Activated naive CD4-positive, alpha-beta T cell treated with anti-CD3 and anti-CD28 coated beads, Interleukin-2, amount 50 U/mL, for 16 hours (primary cell): Measurements from ENCODE around the gene HPRT1.
"Not testable (repeated sequence)": the region's sequence is repeated elsewhere in the genome, so short reads cannot be mapped to it uniquely, and the experiment has no call there.

Experiments
- DNase-seq: peaks from one replicate; pipeline ENCODE4 v3.0.0-alpha.2; 2020

HPRT1 gene, protein sequence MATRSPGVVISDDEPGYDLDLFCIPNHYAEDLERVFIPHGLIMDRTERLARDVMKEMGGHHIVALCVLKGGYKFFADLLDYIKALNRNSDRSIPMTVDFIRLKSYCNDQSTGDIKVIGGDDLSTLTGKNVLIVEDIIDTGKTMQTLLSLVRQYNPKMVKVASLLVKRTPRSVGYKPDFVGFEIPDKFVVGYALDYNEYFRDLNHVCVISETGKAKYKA

DNA sequence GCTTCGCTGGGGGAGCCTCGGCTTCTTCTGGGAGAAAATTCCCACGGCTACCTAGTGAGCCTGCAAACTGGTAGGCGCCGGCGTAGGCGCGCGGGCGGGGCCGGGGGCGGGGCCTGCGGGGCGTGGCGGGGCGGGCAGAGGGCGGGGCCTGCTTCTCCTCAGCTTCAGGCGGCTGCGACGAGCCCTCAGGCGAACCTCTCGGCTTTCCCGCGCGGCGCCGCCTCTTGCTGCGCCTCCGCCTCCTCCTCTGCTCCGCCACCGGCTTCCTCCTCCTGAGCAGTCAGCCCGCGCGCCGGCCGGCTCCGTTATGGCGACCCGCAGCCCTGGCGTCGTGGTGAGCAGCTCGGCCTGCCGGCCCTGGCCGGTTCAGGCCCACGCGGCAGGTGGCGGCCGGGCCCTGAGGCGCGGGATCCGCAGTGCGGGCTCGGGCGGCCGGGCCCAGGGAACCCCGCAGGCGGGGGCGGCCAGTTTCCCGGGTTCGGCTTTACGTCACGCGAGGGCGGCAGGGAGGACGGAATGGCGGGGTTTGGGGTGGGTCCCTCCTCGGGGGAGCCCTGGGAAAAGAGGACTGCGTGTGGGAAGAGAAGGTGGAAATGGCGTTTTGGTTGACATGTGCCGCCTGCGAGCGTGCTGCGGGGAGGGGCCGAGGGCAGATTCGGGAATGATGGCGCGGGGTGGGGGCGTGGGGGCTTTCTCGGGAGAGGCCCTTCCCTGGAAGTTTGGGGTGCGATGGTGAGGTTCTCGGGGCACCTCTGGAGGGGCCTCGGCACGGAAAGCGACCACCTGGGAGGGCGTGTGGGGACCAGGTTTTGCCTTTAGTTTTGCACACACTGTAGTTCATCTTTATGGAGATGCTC is at the start of gene HPRT1:
Gene HPRT1 (plus strand): TSS at position 161 of the 857 bp plus-strand sequence. CDS start 147 bp downstream, at position 308.
- peak; percentile 76 for DNase-seq

DNA sequence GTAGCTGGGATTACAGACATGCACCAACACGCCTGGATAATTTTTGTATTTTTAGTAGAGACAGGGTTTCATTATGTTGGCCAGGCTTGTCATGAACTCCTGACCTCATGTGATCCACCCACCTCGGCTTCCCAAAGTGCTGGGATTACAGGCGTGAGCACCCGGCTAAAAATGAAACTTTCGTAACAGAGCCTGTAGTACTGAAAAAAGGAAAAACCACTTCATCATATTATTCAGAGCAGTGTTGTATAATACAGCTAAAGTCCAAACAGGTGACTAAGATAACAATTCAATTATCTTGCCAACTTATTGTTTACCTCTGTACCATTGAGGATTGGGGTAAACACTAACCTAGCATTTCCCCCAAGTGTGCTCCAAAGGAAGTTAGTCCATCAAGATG is 43.9 kb upstream of the HPRT1 start:
- DNase-seq: no peak

DNA sequence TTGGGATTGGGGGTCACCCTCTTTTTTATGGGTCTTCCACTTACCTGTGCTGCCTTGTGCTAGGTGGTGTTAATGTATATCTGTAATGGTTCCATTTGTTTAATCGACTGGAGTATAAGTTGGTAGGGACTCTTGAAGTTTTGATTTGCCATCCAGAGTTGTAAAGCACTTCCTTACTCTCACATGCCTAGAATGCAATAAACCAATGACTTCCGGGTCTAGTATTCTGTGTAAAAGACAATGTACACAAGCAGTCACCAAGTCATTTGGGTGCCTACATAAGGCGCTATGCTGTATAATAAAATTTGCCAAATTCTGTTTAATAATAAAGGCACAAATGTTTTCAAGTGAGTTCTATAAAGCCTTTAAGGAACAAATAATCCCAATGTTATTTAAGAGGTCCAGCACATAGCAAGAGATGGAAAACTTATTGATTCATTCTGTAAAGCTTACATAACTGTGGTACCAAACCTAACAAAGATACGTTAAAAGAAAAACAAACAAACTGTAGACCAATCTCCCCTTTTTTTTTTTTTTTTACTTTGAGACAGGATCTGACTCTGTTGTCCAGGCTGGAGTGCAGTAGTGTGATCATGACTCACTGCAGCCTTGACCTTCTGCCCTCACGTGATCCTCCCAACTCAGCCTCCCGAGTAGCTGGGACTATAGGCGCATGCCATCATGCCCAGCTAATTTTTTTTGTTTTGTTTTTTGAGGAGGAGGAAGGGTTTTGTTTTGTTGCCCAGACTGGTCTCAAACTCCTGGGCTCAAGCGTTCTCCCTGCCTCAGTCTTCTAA is 41.5 kb upstream of the HPRT1 start:
- DNase-seq: no peak

DNA sequence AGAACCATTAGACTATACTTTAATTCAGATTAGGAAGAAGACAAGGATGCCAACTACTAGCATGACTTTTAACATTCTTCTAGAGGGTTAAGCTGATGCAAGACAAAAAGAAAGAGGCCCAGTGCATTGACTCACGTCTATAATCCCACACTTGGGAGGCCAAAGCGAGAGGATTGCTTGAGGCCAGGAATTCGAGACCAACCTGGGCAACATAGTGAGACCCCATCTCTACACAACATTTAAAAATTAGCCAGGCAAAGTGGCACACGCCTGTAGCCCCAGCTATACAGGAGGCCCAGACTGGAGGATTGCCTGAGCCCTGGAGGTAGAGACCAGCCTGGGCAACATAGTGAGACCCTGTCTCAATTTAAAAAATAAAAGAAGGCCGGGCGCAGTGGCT is 40.2 kb upstream of the HPRT1 start:
- no peak for DNase-seq

DNA sequence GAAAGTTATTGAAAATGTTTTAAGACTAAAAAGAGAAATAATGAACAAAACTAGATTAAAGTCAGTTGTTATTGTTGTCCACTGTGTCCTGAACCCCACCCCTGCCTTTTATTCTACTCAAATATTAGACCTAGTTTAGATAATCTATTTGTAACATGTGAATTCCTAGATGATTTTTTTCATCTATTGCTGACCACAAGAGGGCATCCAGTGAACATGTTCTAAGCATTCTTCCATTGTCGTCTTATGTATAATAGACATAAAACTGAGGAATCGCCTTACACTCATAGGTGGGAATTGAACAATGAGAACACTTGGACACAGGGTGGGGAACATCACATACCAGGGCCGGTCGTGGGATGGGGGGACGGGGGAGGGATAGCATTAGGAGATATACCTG is 36.4 kb upstream of the HPRT1 start:
- DNase-seq: no peak

DNA sequence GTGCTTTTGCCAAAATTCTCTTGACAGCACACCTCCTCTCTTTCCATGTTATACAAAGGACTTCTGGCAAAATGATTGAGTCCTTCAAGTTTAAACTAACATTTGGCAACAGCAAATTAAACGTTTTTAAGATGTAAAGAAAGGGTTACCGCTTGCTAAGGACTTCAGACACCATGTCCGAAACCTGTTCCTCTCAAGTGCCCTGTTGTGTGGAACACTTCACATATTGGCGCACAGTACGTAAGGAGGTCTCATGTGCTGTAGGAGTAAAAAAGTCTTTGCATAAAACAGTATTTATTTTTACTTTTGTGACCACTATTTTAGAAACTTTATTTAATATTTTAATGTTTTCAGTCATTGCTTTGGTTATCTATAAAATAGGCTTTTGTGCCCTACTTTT is 33.7 kb upstream of the HPRT1 start:
- DNase-seq: no peak

DNA sequence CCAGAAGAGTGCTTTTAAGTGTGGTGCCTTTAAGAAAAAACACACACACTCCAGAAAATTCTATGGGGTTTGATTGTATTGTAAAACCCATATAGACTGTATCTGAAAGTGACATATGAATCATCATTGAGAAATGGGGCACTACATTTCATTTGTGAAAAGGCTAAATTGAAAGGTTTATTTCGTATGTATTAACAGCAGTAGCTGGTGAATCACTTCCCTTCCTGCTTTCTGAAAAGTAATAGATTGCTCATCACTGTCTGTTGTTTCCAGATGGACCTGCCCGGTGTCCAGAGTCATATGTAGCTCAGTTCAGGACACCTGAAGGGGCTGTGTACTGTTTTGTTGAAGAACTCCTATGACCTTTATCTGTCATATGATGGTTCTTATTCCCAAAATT is 28.1 kb upstream of the HPRT1 start:
- DNase-seq: no peak

DNA sequence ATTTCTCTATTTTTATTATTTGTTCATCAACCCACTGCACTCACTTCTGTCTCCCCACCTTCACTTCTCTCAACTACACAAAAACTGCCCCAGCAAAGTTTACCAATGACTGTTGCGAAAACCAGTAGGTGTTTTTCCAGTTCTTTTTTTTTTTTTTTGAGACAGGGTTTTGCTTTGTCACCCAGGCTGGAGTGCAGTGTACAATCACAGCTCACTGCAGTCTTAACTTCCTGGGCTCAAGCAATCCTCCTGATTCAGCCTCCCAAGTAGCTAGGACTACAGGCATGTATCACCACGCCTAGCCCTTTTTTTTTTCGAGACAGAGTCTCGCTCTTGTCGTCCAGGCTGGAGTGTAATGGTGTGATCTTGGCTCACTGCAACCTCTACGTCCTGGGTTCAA is 24.1 kb upstream of the HPRT1 start:
- no peak for DNase-seq

DNA sequence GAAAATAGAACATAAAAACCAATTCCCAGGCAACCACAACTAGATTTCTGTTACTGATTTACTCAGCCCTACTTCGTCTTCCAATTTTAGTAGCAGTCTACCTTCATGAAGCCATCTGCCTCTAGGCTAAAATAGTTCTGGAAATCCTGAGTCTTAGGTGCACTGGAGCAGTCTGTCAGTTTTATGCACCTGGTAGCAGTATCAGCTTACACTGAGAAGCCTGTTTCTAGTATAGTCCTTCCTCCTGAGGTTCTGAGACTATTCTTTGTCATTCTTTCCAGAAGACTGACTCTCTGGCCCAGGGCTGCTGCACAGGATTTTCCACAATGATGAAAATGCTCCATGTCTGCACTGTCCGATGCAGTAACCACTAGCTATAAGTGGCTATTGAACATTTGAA is 16.9 kb upstream of the HPRT1 start:
- no peak for DNase-seq

DNA sequence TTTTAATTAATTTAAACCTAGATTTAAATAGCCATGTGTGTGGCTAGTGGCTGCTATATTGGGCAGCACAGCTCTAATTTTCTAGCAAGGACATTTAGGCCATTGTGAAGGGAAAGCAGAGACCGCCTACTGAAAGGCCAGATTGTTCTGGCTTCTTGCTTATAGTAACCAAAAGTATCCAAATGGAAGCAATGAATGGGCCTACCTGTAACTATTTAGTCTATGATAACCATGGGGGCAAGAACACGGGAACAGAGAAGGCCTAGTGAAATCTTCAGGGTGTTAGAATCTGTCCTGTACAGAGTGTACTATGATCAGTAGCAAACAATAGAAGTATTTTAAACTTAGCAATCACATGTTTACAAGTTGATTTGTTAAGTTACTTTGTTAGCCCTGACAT is 16.5 kb upstream of the HPRT1 start:
- no peak for DNase-seq

DNA sequence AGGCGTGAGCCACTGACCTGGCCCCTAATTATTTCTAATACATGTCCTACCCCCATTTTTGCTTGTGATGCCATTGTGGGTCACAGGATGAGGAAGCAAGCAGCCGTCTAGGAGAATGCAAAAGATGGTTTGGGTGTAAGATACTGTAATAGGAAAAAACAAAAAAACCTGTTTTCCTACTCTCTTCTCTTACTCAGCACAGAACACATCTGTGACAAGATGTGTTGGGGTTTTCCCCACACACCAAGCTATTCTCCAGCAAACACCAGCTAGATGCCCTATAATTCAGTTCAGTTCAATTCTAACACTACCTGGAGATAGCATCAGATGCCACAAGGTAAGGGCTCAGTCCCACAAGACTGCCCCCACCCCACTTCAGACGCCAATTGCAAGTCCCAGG is 15.3 kb upstream of the HPRT1 start:
- no peak for DNase-seq

DNA sequence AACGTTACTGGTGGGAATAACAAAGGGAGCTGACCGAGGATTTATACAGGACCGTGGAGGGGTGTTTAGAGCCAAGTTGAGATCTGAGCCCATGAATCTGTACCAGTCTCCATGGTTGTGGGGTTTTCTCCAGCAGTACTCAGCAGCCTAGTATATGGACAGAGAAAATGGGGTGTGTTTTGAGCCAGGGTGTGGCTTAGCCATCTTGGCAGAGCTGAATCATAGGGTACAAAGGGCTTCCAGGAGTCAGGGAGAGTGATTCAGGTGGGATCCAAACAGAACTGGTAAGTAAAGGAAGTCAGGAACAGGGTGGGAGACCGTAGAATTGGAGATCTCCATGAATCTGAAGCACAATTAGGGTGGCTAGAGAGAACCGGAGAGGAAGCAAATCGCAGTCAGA is 7.4 kb upstream of the HPRT1 start:
- DNase-seq: no peak

DNA sequence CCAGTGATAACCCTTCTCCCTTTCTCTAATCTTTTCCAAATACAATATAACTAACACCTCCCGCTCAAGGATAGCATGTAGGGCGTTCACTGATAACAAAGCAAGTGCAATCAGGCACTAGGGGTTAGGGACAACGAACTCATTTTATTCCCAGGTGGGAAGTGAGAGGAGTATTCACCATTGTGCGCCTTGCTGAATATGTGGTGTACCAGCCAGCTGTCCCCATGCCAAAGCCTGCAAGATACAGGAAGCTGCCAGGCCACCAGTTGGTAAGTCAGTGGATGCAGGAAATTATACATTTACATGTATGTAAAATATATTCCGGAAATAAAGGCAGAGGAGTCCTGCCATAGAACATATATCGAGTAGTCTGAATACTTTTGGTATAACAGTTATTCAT is 6.3 kb upstream of the HPRT1 start:
- DNase-seq: no peak

DNA sequence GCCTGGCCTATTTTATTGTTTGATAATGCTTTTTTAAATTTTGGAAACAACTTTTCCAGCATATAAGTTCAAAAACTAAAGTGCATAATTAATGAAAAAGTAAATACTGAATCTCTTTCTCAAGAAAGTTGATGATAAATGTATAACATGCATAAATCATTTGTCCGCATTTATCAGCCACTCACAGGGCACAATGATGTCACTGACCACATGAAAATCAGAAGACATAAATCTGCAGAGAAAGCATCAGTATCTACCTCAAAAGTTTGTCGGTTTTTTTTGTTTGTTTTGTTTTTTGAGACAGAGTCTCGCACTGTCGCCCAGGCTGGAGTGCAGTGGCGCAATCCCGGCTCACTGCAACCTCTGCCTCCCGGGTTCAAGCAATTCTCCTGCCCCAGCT is 5.5 kb upstream of the HPRT1 start:
- no peak for DNase-seq

DNA sequence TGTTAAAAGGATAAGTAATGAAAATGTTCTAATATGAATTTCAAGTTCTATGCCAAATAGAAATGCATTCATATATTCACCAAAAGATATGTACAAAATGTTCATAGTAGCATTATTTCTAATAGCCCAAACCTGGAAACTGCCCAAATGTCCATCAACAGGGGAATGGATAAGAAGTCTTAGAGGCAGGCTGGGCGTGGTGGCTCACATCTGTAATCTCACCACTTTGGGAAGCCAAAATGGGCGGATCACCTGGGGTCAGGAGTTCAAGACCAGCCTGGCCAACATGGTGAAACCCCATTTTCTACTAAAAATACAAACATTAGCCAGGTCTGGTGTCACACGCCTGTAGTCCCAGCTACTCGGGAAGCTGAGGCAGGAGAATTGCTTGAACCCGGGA is 2.3 kb upstream of the HPRT1 start:
- no peak for DNase-seq

DNA sequence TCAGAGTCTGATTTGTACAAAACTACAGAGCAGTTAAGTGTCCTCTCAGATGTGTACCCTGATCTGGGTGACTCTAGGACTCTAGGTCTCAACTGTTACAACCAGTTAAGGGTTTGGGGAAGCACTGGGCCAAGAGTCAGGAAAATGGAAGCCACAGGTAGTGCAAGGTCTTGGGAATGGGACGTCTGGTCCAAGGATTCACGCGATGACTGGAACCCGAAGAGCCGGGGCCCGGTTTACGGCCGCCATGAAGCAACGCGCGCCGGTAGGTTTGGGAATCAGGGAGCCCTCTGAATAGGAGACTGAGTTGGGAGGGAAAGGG is 321 bp upstream of the HPRT1 start:
- DNase-seq: no peak

DNA sequence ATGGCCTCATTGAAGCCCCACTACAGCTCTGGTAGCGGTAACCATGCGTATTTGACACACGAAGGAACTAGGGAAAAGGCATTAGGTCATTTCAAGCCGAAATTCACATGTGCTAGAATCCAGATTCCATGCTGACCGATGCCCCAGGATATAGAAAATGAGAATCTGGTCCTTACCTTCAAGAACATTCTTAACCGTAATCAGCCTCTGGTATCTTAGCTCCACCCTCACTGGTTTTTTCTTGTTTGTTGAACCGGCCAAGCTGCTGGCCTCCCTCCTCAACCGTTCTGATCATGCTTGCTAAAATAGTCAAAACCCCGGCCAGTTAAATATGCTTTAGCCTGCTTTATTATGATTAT is 876 bp downstream of the HPRT1 start:
- no peak for DNase-seq

DNA sequence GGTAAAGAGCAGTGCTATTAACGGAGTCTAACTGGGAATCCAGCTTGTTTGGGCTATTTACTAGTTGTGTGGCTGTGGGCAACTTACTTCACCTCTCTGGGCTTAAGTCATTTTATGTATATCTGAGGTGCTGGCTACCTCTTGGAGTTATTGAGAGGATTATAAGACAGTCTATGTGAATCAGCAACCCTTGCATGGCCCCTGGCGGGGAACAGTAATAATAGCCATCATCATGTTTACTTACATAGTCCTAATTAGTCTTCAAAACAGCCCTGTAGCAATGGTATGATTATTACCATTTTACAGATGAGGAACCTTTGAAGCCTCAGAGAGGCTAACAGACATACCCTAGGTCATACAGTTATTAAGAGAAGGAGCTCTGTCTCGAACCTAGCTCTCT is 1.5 kb downstream of the HPRT1 start:
- DNase-seq: no peak

DNA sequence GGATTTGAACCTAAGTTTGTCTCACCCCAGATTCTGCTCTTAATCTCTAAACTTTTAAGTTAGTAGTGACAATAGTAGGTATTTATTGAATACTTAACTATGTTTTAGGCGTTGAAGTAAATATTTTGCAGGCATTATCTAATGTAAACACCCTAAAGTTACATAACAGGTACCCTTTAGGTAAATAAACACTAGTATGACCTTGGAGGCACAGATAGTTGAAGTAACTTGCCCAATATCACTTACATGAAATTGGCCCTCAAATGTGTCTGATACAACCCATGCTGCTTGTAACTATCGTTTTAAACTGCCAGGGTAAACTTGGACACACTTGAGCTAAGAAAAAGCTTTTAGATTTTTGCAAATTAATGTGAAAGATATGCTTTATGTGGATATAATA is 3.0 kb downstream of the HPRT1 start:
- no peak for DNase-seq

DNA sequence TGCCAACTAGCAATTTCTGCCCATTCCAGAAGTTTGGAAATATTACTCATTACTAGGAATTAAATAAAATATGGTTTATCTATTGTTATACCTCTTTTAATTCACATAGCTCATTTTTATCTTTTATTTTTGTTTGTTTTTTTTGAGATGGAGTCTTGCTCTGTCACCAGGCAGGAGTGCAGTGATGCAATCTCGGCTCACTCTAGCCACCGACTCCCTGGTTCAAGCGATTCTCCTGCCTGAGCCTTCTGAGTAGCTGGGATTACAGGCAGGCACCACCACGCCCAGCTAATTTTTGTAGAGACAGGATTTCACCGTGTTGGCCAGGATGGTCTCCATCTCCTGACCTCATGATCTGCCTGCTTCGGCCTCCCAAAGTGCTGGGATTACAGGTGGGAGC is 4.5 kb downstream of the HPRT1 start:
- not testable (repeated sequence) for DNase-seq

DNA sequence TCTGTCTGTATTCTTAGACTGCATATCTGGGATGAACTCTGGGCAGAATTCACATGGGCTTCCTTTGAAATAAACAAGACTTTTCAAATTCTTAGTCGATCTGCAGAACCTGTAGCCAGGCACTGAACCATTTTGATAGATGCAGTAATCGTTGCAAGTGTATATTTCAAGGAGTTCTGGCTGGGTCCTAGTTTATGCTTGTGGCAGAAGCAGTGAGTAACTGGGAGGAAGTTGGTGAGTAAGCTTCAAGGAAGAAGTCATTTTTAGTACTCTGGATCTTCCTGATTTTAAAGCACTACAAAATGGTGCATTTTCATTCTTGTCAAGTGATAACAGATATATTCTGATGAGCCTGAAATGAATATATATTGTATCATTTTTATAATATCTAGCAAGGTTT is 9.5 kb downstream of the HPRT1 start:
- no peak for DNase-seq

DNA sequence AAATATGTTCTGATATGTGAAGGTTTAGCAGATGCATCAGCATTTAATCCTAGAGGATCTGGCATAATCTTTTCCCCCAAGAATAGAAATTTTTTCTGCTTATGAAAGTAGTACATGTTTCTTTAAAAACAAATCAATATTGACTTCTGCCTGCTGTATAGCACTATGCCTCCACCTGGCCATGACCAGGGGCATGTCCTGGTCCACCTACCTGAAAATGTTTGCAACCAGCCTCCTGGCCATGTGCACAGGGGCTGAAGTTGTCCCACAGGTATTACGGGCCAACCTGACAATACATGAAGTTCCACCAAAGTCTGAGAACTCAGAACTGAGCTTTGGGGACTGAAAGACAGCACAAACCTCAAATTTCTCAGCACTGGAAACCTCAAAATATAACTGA is 10.0 kb downstream of the HPRT1 start:
- DNase-seq: no peak

DNA sequence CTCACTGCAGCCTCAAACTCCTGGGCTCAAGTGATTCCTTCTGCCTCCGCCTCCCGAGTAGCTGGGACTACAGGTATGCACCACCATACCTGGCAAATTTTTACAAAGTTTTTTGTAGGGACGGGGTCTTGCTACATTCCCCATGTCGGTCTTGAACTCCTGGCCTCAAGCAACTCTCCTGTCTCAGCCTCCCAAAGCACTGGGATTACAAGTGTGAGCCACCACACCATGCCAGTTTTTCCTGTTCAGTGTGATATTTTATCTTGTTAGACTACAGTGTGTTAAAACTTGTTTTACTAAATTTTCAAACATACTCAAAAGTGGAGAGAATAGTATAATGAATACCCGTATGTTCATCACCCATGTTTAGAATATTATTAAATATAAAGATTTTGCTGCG is 12.1 kb downstream of the HPRT1 start:
- DNase-seq: no peak

DNA sequence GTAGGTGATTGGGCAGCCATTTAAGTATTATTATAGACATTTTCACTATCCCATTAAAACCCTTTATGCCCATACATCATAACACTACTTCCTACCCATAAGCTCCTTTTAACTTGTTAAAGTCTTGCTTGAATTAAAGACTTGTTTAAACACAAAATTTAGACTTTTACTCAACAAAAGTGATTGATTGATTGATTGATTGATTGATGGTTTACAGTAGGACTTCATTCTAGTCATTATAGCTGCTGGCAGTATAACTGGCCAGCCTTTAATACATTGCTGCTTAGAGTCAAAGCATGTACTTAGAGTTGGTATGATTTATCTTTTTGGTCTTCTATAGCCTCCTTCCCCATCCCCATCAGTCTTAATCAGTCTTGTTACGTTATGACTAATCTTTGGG is 16.3 kb downstream of the HPRT1 start:
- no peak for DNase-seq
